HG03066 (cell line): Measurements from ENCODE around the gene ABHD3.
"Not testable (repeated sequence)": the region's sequence is repeated elsewhere in the genome, so short reads cannot be mapped to it uniquely, and the experiment has no call there.

ENCODE experiments used
- ATAC-seq: cut with Tn5 transposase; IDR thresholded peaks from one replicate; pipeline ENCODE4 v1.9.1; 2021; ENCODE audit warnings: low read depth; ENCODE audit not compliant: unreplicated experiment

The ABHD3 gene

DNA sequence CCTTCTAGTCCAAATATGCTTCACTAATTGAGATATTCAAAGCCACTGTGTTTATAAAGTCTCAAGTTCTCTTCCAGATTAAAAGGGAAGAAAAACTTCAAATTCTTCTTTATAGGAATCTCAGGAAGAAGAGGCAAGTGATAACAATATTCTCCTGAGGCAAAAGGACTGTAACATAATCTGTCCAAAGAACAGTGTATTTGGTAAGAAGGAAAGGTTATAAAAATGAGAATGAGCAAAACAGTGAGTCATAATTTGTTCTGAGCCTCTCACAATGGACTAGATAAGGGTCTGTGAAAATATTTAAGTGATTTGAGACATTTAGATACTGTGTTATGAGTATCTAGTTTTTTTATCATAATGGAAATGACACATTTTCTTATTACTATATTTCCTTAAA, 48.2 kb downstream of the ABHD3 start:
- no peak for ATAC-seq

DNA sequence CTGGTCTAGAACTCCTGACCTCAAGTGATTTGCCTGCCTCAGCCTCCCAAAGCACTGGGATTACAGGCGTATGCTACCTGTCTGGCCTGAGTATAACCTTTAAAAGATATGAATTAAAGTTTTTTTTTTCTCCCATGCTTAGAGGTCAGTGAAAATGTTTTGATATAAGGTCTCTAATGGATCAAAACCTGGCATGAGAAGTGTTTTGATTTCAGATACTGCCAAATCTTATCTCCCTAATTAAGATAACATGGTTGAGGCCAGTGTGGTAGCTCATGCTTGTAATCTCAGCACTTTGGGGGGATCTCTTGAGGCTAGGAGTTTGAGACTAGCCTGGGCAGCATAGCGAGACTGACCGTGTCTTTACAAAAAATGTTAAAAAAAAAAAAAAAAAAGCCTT, 51.2 kb downstream of the ABHD3 start:
- ATAC-seq, result no peak

DNA sequence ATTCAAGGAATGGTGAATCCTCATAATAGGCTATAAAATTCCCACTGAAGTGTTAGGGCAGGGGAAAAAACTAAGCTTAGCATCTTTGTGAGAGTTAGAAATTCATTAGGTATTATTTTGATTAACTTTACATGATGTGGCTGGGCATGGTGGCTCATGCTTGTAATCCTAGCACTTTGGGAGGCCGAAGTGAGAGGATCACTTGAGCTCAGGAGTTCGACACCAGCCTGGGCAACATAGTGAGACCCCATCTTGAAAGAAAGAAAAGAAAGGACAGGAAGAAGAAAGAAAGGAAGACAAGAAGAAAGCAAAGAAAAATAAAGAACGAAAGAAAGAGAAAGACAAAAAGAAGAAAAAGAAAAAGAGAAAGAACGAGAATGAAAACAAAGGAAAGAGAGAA, 52.5 kb downstream of the ABHD3 start:
- ATAC-seq, result no peak

DNA sequence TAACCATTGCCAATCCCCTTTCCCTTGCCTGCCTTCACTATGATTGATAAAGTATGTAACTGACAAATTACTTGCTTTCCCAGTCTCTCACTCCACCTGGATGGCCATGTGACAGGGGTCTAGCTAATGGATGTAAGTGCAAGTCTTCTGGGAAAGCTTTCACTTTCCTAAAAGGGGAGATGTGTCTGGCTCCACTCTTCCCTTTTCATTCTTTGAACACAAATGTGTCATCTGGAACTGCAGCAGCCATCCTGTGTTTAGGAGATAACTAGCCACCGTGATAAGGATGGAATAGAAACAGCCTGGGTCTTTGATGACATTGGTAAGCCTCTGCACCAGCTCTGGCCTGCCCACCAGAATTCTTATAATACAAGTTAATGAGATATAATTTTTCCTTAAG, 54.3 kb downstream of the ABHD3 start:
- no peak for ATAC-seq

DNA sequence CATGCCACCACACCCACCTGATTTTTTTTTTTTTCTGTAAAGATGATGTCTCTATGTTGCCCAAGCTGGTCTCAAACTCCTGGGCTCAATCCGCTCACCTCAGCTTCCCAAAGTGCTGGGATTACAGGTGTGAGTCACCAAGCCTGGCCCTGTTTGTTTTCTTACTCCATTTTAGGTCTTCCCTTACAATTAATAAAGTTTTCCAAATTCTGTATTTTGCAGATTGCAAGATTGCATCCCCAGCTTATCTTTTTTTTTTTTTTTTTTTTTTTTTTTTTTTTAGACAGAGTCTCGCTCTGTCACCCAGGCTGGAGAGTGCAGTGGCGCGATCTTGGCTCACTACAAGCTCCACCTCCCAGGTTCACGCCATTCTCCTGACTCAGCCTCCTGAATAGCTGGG, 64.2 kb downstream of the ABHD3 start:
- not testable (repeated sequence) for ATAC-seq

DNA sequence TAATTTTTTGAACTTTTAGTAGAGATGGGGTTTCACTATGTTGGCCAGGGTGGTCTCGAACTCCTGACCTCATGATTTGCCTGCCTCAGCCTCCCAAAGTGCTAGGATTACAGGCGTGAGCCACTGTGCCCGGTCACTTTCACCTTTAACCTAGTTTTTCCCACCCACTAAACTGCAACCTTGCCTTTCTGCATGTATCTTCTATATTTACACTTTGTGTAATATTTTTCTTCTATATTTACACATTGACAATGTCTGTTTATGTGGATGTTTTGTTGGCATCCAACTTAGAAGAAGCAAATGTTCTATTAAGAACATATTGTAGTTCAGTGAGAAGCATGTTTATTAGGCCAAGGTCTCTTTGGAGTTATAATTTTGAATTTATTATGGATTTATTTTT, 65.8 kb downstream of the ABHD3 start:
- no peak for ATAC-seq

DNA sequence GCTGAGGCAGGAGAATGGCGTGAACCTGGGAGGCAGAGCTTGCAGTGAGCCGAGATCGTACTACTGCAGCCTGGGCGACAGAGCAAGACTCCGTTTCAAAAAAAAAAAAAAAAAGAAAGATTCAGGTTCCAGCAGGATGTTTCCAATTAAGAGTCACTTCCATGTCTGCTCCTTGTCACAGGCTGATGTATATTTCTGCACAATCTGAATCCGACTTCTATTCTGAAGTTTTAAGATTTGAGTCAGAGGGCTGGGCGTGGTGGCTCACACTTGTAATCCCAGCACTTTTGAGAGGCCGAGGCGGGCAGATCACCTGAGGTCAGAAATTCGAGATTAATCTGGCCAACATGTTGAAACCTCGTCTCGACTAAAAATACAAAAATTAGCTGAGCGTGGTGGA, 67.8 kb downstream of the ABHD3 start:
- ATAC-seq, result no peak

DNA sequence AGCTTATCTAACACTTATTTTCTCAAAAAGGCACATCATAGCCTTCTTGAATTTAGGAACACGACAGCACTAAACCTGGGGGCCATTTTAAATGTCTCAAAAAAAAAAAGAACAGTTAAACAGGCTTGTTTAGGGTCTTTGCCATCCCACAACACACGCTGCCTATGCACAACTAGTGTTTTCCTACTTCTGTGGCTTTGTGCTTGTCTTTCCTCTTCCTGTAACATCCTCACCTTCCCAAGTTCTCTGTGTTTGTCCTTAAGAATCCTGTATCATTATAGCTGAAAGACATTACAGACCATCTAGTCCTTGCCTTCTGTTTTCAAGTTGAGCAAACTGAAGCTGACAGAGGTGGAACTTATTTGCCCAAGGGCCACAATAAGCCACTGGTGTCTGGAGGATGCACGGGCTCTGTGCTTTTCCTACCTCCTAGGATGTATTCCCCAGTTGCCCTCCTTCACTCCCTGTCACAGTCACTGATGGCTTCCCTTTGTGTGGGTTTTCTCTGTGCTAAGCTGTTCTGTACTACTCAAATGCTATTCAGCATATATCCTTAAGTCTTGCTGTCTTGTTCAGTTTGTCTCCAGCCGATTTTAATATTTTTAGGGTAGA, 69.9 kb downstream of the ABHD3 start:
- ATAC-seq, result no peak

DNA sequence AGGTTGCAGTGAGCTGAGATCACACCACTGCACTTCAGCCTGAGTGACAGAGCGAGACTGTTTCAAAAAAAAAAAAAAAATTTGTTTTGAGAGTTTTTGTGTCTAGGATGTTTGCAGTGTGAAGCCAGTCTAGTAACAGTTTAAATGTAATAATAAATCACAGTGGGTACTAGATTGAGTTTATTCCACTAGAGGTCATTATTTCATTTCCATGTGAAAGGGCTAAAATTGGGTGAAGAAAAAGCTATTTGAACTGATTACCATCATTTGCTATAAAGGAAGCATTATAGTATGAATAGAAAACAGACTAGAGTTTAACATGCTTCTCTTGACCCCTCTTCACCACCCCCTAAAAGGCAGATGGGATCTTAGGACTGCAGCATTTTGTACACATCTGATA, 72.2 kb downstream of the ABHD3 start:
- ATAC-seq, result no peak

DNA sequence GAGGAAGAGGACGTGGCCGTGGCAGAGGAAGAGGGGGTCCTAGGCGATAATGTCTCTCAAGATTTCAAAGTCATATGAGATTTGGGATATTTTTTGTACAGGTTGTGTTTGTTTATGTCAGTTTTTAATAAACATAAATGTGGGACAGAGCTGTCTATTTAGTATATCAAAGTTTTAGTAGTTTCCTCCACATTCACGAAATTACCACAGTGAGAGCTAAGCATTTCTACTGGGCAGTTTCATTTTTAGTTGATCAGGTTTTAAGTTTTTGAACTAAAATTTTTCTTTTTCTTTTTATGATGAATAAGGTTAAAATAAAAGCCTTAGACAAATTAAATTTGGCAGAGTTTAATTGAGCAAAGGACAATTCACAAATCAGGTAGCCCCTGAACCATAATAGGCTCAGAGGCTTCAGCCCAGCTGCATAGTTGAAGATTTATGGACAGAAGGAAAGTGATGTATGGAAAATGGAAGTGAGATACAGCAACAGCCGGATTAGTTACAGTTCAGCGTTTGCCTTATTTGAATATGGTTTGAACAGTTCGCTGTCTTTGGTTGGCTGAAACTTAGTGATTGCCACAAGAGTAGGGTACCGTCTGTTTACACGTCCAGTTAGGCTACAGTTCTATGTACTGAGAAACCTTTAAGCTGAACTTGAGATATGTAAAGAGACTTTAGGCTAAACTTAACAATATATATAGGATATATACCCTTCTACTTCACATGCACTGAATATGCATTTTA, 75.3 kb downstream of the ABHD3 start:
- ATAC-seq, result peak; percentile 96

DNA sequence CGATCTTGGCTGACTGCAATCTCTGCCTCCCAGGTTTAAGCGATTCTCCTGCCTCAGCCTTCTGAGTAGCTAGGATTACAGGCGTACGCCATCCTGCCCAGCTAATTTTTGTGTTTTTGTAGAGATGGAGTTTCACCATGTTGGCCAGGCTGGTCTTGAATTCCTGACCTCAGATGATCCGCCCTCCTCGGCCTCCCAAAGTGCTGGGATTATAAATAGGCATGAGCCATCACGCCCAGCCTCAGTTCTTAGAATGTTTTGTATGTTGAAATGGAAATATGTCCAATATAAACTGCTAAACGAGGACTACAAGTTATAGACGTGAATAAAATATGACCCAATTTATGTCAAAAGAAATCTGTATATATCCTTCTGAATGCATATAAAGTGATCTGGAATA, 82.9 kb downstream of the ABHD3 start:
- ATAC-seq, result not testable (repeated sequence)

DNA sequence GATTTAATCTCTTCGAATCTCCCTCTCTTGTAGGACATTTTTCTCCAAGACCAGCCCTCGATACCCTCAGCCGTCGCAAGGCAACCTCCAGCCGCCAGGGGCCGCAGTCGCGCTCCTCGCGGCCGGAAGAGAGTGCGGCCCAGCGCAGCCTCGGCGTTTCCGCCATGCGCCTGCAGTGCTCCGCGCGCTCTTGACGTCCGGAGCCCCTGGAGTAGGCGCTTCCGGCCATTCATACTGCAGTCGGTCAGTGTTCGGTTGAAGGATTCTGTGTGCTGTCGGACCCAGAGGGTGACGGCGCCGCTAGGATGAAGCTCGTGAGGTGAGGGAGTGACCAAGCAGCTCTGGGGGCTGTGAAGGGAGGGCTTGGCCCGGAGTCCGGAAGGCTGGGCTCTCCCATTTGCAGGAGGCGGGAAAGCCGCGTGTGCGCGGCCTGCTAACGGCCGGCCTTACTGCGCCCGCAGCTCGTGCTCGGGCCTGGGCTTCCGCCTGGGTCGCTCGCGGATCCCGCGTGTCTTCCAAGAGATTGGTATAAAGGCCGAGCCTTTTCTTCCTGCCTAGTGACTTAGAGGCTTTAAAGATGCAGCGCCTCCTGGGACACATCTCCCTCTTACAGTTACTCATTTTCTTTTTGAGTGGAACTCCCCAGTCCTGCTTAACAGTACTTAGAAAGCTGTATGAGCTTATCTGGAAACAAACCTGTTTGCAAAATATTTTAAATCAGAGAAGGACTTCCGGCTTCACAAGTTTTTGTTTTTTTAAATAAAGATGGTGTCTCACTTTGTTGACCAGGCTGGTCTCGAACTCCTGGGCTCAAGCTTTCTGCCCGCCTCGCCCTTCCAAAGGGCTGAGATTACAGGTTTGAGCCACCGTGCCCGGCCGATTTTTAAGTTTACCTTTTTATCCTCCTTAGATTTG, 92.2 kb downstream of the ABHD3 start, which contains the start of gene SNRPD1:
SNRPD1 (plus strand) TSS at position 190 of the 915 bp plus-strand sequence; CDS start at position 306, 116 bp downstream.
- peak; percentile 96 for ATAC-seq

DNA sequence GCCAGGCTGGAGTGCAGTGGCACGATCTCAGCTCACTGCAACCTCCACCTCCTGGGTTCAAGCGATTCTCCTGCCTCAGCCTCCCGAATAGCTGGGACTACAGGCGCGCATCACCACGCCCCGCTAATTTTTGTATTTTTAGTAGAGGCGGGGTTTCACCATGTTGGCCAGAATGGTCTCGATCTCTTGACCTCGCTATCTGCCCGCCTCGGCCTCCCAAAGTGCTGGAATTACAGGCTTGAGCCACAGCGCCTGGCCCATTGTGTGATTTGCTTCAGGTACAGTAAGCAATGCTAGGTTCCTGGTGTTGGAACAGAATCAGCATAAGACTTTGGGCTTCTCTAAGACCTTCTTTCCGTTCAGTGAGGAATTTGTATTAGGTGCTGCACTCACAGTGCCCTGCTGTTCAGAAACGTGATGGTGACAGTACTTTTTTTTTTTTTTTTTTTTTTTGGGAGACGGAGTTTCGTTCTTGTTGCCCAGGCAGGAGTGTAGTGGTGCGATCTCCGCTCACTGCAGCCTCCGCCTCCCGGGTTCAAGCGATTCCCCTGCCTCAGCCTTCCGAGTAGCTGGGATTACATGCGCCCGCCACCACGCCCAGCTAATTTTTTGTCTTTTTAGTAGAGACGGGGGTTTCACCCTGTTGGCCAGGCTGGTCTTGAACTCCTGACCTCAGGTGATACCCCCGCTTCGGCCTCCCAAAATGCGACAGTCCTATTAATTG, 93.0 kb downstream of the ABHD3 start:
- ATAC-seq, result peak; percentile 6

DNA sequence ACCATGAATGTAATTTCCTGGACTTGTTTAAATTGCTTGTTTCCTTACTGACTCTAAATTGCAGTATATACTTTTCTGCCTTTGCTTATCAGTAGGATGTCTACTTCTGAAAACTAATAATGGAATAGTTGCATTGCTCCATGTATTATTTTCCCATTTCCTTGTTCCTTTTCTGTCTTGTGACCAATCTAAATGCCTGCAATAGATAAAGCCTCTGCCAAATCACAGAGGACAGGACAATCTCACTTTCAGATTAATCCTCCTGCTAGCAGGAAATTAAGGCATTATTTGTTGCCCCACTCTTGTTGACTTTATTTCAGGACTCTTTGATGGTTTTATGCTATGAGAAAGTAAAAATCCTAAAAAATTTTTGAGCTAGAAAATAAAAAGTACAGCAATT, 99.4 kb downstream of the ABHD3 start:
- no peak for ATAC-seq

DNA sequence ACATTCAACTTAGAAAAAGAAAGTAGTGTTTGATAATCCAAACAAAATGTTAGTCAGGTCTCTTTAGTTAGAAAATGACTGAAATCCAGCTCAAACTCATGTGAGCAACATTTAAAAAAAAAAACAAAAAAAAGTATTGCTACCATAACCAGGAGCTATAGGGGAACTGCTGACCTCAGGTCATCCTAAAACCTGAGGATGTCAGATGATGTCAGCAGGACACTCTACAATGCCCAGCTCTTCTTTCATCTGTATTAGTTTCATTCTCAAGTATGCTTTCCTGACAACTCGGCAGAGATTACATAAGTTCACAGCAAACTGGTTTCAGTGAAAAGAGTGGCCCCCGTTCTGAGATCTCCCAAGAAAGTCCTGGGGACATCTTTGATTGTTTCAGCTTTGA, 99.9 kb downstream of the ABHD3 start:
- no peak for ATAC-seq

DNA sequence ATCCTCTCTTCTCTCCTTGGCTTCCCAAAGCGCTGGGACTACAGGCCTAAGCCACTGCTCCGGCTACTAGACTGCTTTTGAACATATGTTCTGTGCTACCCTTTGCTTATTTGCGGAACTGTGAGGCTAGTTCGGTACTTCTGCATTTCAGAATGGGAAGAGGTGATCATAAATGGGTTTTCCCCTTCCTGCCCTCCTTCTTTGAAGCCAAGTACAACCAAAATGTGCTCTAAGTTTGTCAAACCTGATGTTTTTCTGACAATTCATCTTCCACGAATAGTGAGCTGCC, 102.3 kb downstream of the ABHD3 start:
- ATAC-seq, result no peak
